ENCODE measurements around the gene DNAJC25.

Gene DNAJC25

GRCh38 chr9:111663301-111663823, 32.2 kb downstream of the DNAJC25 start:
- no peak overlapping the region for H3K27ac ChIP-seq (ENCODE audit: extremely low read depth, low read depth, low read length)
- peak; percentile 31; the same call in 1 of the 2 replicates for TF ChIP-seq ZBTB17 (tag by site-specific recombination; IDR thresholded peaks at IDR 0.05)
- peak; percentile 91 for TF ChIP-seq SCRT1 (tag by site-specific recombination; IDR thresholded peaks at IDR 0.05; ENCODE audit: borderline replicate concordance)
- TF ChIP-seq ZNF175 (tag by site-specific recombination; IDR thresholded peaks at IDR 0.05): no peak
- TF ChIP-seq HOXD13 (CRISPR knock-in tag; IDR thresholded peaks at IDR 0.05; ENCODE audit: borderline replicate concordance): 0 out of 2 replicates have a peak, but pooled peaks have one; percentile 26
- TF ChIP-seq SCRT2 (tag by site-specific recombination; IDR thresholded peaks at IDR 0.05): peak; percentile 88
- peaks cover 1 to 29% of the 10 kb centered on the region in 2 experiments; a peak in 2 of 3 replicates for H3K36me3 ChIP-seq (ENCODE audit: control insufficient read depth in 2 of 2, insufficient read depth in 1 of 2, low read length in 2 of 2)
- H3K4me3 ChIP-seq (ENCODE audit: low read depth, low read length): no peak overlapping the region
- ChIA-PET POLR2A (interaction anchor here (1.3 to 2.5 kb wide), 2 partner anchors 14 to 32 kb away, joined by 7 to 8 read pairs; partner anchors contain the start of gene DNAJC25), CTCF (interaction anchor here (0.6 to 2.5 kb wide), 2 partner anchors 28 to 263 kb away, joined by 3 to 7 read pairs; no protein-coding TSS in a partner anchor)
- no peaks in the 10 kb centered on the region; the same call in 1 of the 2 replicates for H3K4me1 ChIP-seq (ENCODE audit: control insufficient read depth, insufficient read depth, low read length)
- no peaks in the 10 kb centered on the region for H3K9me3 ChIP-seq (ENCODE audit: control insufficient read depth, insufficient read depth, low read depth, low read length)

GRCh38 chr9:111668026-111668573, 37.0 kb downstream of the DNAJC25 start:
- Histone ChIP-seq H3K36me3 (ENCODE audit: control insufficient read depth in 2 of 2, insufficient read depth in 1 of 2, low read length in 2 of 2) (peaks cover 15 to 46% of the 10 kb centered on the region in 2 experiments; a peak in 2 of 3 replicates), H3K4me1 (ENCODE audit: control insufficient read depth, insufficient read depth, low read length) (no peaks in the 10 kb centered on the region; the same call in 1 of the 2 replicates), H3K9me3 (ENCODE audit: control insufficient read depth, insufficient read depth, low read depth, low read length) (no peaks in the 10 kb centered on the region), H3K27ac (ENCODE audit: extremely low read depth, low read depth, low read length) (no peak overlapping the region), H3K4me3 (ENCODE audit: low read depth, low read length) (no peak overlapping the region)
- TF ChIP-seq ZNF239 (tag by site-specific recombination; IDR thresholded peaks at IDR 0.05): no peak
- TF ChIP-seq ZBTB7A (tag by site-specific recombination; IDR thresholded peaks at IDR 0.05; ENCODE audit: low read depth): no peak
- no peak for TF ChIP-seq ZNF423 (tag by site-specific recombination; IDR thresholded peaks at IDR 0.05)
- TF ChIP-seq PATZ1 (tag by site-specific recombination; IDR thresholded peaks at IDR 0.05): no peak
- TF ChIP-seq ZNF211 (tag by site-specific recombination; IDR thresholded peaks at IDR 0.05; ENCODE audit: low read depth): no peak
- TF ChIP-seq ZNF629 (tag by site-specific recombination; IDR thresholded peaks at IDR 0.05): no peak
- TF ChIP-seq, protein P1, sequence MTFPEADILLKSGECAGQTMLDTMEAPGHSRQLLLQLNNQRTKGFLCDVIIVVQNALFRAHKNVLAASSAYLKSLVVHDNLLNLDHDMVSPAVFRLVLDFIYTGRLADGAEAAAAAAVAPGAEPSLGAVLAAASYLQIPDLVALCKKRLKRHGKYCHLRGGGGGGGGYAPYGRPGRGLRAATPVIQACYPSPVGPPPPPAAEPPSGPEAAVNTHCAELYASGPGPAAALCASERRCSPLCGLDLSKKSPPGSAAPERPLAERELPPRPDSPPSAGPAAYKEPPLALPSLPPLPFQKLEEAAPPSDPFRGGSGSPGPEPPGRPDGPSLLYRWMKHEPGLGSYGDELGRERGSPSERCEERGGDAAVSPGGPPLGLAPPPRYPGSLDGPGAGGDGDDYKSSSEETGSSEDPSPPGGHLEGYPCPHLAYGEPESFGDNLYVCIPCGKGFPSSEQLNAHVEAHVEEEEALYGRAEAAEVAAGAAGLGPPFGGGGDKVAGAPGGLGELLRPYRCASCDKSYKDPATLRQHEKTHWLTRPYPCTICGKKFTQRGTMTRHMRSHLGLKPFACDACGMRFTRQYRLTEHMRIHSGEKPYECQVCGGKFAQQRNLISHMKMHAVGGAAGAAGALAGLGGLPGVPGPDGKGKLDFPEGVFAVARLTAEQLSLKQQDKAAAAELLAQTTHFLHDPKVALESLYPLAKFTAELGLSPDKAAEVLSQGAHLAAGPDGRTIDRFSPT (tag by site-specific recombination; IDR thresholded peaks at IDR 0.05): no peak
- TF ChIP-seq ZNF530 (tag by site-specific recombination; IDR thresholded peaks at IDR 0.05; ENCODE audit: low read depth): no peak
- no peak for TF ChIP-seq ZFP3 (tag by site-specific recombination; IDR thresholded peaks at IDR 0.05; ENCODE audit: low read depth)
- TF ChIP-seq ZNF133 (tag by site-specific recombination; IDR thresholded peaks at IDR 0.05): no peak
- no peak for TF ChIP-seq ZNF16 (tag by site-specific recombination; IDR thresholded peaks at IDR 0.05; ENCODE audit: low read depth)
- TF ChIP-seq GLIS2 (tag by site-specific recombination; IDR thresholded peaks at IDR 0.05): no peak
- TF ChIP-seq MEIS1 (CRISPR knock-in tag; IDR thresholded peaks at IDR 0.05; ENCODE audit: borderline replicate concordance): no peak
- no peak for TF ChIP-seq INSM2 (tag by site-specific recombination; IDR thresholded peaks at IDR 0.05)
- TF ChIP-seq, protein P2, sequence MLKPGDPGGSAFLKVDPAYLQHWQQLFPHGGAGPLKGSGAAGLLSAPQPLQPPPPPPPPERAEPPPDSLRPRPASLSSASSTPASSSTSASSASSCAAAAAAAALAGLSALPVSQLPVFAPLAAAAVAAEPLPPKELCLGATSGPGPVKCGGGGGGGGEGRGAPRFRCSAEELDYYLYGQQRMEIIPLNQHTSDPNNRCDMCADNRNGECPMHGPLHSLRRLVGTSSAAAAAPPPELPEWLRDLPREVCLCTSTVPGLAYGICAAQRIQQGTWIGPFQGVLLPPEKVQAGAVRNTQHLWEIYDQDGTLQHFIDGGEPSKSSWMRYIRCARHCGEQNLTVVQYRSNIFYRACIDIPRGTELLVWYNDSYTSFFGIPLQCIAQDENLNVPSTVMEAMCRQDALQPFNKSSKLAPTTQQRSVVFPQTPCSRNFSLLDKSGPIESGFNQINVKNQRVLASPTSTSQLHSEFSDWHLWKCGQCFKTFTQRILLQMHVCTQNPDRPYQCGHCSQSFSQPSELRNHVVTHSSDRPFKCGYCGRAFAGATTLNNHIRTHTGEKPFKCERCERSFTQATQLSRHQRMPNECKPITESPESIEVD (tag by site-specific recombination; IDR thresholded peaks at IDR 0.05): no peak
- no peak for TF ChIP-seq ZNF692 (tag by site-specific recombination; IDR thresholded peaks at IDR 0.05)
- no peak for TF ChIP-seq ZBTB1 (tag by site-specific recombination; IDR thresholded peaks at IDR 0.05)
- no peak for TF ChIP-seq ZNF621 (tag by site-specific recombination; IDR thresholded peaks at IDR 0.05)
- ChIA-PET POLR2A (interaction anchor here (0.6 to 2.5 kb wide), 2 partner anchors 12 to 61 kb away, joined by 3 to 6 read pairs; no protein-coding TSS in a partner anchor), CTCF (interaction anchor here (1.1 kb wide), 1 partner anchor 10 kb away, joined by 6 read pairs; no protein-coding TSS in a partner anchor)

Measured in HEK293 (cell line).